HG02884 (cell line): Measurements from ENCODE around the gene BAG5.
"Not testable (repeated sequence)": the region's sequence is repeated elsewhere in the genome, so short reads cannot be mapped to it uniquely, and the experiment has no call there.

Experiments
- ATAC-seq: cut with Tn5 transposase; IDR thresholded peaks from one replicate; pipeline ENCODE4 v1.9.1; 2021; ENCODE audit warnings: mild to moderate bottlenecking, moderate library complexity; ENCODE audit not compliant: unreplicated experiment

BAG5 gene

DNA sequence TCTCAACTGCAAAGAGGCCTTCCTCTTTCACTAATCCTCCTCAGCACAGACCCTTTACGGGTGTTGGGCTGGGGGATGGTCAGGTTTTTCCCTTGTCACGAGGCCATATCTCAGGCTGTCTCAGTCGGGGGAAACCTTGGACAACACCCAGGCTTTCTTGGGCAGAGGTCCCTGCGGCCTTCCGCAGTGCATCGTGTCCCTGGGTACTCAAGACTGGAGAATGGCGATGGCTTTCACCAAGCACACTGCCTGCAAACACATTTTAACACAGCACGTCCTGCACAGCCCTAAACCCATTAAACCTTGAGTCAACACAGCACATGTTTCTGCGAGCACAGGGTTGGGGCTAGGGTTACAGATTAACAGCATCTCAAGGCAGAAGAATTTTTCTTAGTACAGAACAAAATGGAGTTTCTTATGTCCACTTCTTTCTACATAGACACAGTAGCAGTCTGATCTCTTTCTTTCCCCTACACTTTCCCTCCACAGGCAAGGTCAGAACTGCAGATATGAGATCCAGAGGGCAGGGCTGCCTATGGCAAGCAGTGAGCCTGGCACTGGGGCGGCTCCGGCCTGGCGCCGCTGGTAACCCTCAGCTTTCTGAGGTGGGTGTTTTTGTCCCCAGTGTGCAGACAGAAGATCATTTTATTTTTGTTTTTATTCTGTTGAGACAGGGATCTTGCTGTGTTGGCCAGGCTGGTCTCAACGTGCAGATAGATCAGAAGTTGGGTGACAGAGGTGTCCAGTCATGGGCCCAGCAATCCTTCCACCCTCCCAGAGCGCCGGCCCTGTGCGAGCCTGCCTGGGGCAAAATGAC lies 36.8 kb downstream of the BAG5 start:
- ATAC-seq = not testable (repeated sequence)

- ATAC-seq = no peak
These were observed 38.2 kb downstream of the BAG5 start for GRCh38 chr14:103524002-103524935.

- ATAC-seq = no peak
These were observed 38.9 kb downstream of the BAG5 start for GRCh38 chr14:103523575-103523954.

GRCh38 chr14:103522649-103523574 lies 39.5 kb downstream of the BAG5 start, which contains the start of gene CKB:
Gene CKB (minus strand): TSS chr14:103522830. CDS start chr14:103522493, 337 bp downstream.
- no peak for ATAC-seq

DNA sequence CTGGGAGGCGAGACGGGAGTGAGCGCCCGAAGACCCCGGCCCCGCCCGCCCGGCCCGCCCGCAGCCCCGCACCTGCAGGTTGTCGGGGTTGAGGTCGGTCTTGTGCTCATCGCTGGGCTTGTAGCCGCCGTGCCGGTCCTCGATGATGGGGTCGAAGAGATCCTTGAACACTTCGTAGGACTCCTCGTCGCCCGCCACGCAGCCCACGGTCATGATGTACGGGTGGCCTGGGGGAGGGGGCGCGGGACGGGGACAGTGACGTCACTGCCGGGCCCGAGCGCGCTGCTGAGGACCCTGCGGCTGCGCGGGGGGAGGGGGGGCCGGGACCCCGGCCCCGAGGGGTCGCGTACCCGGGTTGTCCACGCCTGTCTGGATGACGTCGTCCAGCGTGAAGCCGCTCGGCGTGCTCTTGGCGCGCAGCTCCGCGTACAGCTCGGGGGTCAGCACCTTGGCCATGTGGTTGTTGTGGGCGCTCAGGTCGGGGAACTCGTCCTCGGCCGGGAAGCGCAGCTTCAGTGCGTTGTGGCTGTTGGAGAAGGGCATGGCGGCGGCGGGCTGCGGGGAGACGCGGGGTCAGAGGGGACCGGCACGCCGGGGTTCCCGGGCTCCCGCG lies 40.4 kb downstream of the BAG5 start:
- ATAC-seq = no peak

- ATAC-seq = no peak
These were observed 41.0 kb downstream of the BAG5 start for GRCh38 chr14:103521438-103521950.

DNA sequence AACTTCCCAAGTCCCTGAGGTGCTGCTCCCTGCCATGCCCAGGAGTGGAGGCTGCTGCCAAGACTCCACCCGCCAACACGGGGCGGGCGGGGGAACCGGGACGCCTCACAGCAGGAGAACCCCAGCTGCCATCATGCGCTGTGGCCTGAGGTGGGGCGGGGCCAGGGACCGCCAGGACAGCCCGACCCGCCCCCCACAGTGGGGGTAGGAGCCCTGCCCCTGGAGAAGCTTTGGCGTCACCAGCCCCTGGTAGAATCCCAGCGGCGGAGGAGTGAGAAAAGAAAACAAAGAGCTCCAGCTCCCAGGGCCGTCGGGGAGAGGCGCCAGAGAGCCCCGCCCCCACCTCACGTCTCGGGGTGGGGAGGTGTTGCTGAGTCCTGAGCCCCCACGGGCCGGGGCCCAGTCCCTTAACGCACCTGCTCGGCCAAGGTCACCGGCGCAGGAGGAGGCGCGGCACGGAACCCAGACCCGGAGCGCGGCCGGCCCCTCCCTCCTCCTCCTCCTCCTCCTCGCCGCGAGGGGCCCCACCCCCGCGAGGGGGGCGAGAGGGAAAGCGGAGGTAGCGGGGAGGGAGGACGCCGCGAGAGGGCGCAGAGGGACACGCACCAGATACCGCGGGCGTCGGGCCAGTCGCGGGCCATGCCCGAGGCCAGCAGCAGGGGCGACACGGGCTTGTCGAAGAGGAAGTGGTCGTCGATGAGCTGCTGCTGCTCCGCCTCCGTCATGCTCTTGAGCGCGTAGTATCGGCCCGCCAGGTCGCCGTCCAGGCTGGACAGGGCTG lies 41.6 kb downstream of the BAG5 start:
- ATAC-seq = no peak

- no peak for ATAC-seq
These were observed 42.2 kb downstream of the BAG5 start for GRCh38 chr14:103520269-103520656.

DNA sequence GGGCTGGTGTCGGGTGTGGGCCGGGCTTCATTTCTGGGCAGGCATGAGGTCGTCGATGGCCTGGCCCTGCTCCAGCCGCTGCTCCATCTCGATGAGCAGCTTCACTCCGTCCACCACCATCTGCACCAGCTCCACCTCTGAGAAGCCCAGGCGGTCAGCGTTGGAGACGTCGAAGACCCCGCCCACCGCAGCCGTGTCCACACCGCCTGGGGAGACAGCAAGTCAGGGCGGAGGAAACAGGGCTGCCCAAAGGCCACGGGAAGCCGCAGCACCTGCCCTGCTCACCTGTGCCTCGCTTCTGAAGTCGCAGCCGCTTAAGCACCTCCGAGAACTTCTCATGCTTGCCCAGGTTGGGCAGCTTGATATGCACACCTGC lies 42.6 kb downstream of the BAG5 start:
- ATAC-seq = no peak

DNA sequence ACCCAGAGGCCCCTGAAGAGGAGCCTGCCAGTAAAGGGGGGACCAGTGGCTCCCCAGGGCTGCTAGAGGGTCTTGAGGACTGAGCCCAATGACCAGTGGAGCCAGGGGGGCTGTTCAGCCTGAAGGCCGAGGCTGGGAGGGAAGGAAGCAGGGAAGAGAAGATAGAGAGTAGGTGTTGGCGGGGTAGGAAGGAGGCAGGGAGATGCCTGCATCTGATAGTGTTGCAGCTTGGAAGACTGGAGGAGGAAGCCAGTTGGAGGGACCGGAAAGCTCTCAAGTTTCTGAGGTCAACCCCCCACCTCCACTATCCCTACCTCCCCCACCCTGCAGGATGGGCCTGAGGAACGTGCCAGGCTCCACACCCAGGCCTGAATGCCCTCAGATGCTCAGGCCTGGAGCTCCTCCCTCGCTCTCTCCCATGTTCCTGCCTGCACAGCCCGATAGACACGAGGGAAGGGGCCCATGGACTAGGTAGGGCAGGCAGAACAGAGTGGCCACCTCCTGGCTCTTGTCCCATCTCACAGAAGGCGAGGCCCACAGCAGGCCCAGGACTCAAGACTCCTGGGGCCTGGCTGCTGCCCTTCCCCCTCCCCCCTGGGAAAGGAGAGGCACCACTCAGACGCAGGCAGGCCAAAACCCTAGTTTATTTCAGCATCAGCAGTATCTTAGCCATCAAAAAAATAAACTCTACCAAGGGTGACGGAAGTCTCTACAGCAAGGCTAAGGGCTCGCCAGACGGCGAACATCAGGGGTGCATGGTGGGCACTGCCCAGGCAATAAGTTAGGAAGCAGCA lies 43.2 kb downstream of the BAG5 start:
- no peak for ATAC-seq

- no peak for ATAC-seq
These were observed 43.9 kb downstream of the BAG5 start for GRCh38 chr14:103518422-103519042.

GRCh38 chr14:103517721-103518421 lies 44.6 kb downstream of the BAG5 start:
- no peak for ATAC-seq

DNA sequence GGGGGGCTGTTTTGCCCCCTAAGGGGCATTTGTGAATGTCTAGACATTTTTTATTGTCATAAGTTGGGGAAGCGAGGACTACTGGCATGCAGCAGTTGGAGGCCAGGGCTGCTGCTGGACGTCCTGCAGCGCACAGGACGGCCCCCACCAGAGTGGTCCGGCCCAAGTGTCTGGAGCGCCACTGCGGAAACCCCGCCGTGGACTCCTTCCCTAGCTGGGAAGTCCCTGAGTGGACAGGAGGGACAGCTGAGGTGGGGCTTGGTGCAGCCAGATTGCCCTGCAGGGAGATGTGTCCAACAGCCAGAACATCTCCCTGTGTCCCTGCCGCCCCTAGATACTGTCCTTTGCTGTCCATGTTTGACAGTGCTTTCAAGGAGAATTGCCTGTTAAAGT lies 45.3 kb downstream of the BAG5 start:
- no peak for ATAC-seq

- ATAC-seq = no peak
These were observed 45.9 kb downstream of the BAG5 start for GRCh38 chr14:103516426-103517173.

GRCh38 chr14:103514596-103515421 lies 47.6 kb downstream of the BAG5 start:
- ATAC-seq = no peak
